Nucleus accumbens (tissue), 56 donors: ENCODE measurements around the gene TAGLN3.

Experiments used
- DNase-seq, 56 donors: peaks; one replicate each; lab custom pipeline; 2025; lab: John Stamatoyannopoulos, UW

Gene TAGLN3

GRCh38 chr3:112042842-112043280, 44.1 kb downstream of the TAGLN3 start:
- DNase-seq = no peak

GRCh38 chr3:112043621-112044201, 45.0 kb downstream of the TAGLN3 start:
- DNase-seq = peak in 40 of 56 donors; percentile 0 to 59 (median 17)

- DNase-seq = no peak
Observed at GRCh38 chr3:112046599-112046998, 47.9 kb downstream of the TAGLN3 start.

- no peak for DNase-seq
Observed at GRCh38 chr3:112047264-112047663, 48.5 kb downstream of the TAGLN3 start.

- no peak for DNase-seq
Observed at GRCh38 chr3:112048911-112049310, 50.2 kb downstream of the TAGLN3 start.

GRCh38 chr3:112053229-112053628, 54.5 kb downstream of the TAGLN3 start:
- DNase-seq = no peak

- no peak for DNase-seq
Observed at GRCh38 chr3:112056451-112056929, 57.8 kb downstream of the TAGLN3 start.

GRCh38 chr3:112059497-112059896, 60.8 kb downstream of the TAGLN3 start:
- no peak for DNase-seq

GRCh38 chr3:112061152-112061551, 62.4 kb downstream of the TAGLN3 start:
- no peak for DNase-seq
